Measurements from ENCODE around the gene PROB1. TPM values are rescaled to one million over a fixed set of nuclear protein-coding genes. Genes with fewer than 3 reads are reported as not detected.
A peak's percentile ranks its signal among the peaks of the same experiment; 100 is the strongest.

The PROB1 gene
- total RNA-seq, 6 experiments from 2014 or later: 2.8 to 5.3 (median 5.1) TPM

DNA sequence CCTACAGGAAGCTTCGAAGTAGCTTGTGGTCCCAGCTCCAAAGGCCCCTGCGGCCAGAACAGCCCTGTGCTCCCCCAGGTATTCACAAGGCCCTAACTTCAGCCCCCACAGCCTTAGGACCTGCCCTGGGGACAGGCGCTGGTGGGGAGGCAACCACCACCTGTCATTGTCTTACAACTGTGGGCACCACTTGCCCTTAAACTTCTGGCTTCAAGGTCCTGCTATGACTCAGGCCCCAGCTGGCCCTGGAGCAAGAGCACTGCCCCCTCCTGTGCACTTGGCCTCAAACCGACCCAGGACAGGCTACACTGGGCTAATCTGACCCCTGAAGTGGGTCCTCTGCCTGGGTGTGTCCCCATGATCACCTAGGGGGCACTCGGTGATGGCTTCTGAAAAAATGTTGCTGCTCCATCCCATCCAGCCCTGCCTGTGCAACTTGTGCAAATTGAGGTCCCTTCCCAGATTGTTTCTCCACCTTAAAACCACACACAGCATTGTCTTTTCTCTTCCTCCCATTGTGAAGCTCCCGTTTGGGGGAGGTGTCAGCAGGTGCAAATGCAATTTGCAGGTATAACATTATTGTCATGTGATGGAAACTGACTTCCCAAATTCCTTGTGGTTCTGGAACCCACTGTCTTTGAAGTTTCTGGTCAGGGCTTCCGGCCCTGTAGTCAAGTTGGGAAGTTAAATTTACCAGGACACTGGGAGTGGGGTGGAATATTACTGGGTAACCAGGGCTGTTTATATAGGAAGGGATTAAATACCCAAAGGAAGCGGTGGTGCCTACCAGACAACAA lies 1.1 kb upstream of the PROB1 start:
- H3K27ac Mint-ChIP-seq: no peak overlapping the region
- TF ChIP-seq, protein P1, sequence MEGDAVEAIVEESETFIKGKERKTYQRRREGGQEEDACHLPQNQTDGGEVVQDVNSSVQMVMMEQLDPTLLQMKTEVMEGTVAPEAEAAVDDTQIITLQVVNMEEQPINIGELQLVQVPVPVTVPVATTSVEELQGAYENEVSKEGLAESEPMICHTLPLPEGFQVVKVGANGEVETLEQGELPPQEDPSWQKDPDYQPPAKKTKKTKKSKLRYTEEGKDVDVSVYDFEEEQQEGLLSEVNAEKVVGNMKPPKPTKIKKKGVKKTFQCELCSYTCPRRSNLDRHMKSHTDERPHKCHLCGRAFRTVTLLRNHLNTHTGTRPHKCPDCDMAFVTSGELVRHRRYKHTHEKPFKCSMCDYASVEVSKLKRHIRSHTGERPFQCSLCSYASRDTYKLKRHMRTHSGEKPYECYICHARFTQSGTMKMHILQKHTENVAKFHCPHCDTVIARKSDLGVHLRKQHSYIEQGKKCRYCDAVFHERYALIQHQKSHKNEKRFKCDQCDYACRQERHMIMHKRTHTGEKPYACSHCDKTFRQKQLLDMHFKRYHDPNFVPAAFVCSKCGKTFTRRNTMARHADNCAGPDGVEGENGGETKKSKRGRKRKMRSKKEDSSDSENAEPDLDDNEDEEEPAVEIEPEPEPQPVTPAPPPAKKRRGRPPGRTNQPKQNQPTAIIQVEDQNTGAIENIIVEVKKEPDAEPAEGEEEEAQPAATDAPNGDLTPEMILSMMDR (IDR thresholded peaks at IDR 0.05): peak; percentile 28; the same call in 1 of the 2 replicates
- peaks cover 5% of the 10 kb centered on the region; the same call in 1 of the 2 replicates for H3K9me3 Mint-ChIP-seq
- H3K27me3 Mint-ChIP-seq (ENCODE audit: insufficient read depth): peaks cover 6% of the 10 kb centered on the region
- DNase-seq: no peak
- H3K4me3 Mint-ChIP-seq: no peak overlapping the region
- H3K36me3 Mint-ChIP-seq (ENCODE audit: low read depth): peaks cover 7% of the 10 kb centered on the region
- peaks cover 16% of the 10 kb centered on the region for H3K4me1 Mint-ChIP-seq (ENCODE audit: low read depth)

GRCh38 chr5:139394123-139394653 lies 716 bp downstream of the PROB1 start:
- Mint-ChIP-seq H3K27ac (no peak overlapping the region; the same call in 1 of the 2 replicates), H3K4me1 (ENCODE audit: low read depth) (peaks cover 27% of the 10 kb centered on the region), H3K9me3 (peaks cover 5% of the 10 kb centered on the region; the same call in 1 of the 2 replicates), H3K27me3 (ENCODE audit: insufficient read depth) (peaks cover 6% of the 10 kb centered on the region), H3K4me3 (no peak overlapping the region; the same call in 1 of the 2 replicates), H3K36me3 (ENCODE audit: low read depth) (peaks cover 7% of the 10 kb centered on the region)
- TF ChIP-seq, protein P1 (IDR thresholded peaks at IDR 0.05): peak; percentile 71
- no peak for DNase-seq

DNA sequence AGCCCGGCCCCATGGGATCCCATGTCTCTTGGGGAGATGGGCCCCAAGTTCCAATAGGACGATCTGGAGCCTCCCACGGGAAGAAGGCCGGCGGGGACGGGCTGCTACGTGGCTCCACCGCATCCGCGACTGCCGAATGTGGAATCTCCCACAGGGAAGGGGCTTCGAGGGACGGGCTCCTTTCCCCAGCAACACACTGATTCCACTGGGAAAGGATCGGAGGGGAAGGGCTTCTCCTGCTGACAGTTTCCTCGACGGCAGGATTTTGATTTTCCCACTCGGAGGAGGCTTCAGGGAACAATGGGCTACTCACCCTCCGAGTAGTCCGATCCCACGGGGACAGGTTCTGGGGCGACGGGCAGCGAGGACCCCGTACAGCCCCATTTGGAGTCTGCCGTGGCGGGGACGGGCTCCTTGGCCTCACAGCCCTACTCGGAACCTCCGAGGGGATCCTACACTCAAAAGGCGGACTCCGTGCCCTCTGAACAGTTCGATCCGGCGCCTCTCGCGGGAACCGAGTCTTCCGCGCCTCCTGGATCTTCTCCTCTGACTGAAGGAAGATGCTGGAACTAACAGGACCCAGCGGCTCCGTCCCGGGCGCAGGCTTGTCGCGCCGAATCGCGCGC lies 1.3 kb downstream of the PROB1 start:
- H3K27me3 Mint-ChIP-seq (ENCODE audit: insufficient read depth): peaks cover 6% of the 10 kb centered on the region
- no peak for DNase-seq
- peaks cover 27% of the 10 kb centered on the region for H3K4me1 Mint-ChIP-seq (ENCODE audit: low read depth)
- peak overlapping the region; percentile 71; the same call in 1 of the 2 replicates for H3K4me3 Mint-ChIP-seq
- H3K27ac Mint-ChIP-seq: peak overlapping the region; percentile 65; the same call in 1 of the 2 replicates
- H3K9me3 Mint-ChIP-seq: peaks cover 5% of the 10 kb centered on the region; the same call in 1 of the 2 replicates
- TF ChIP-seq, protein P1 (IDR thresholded peaks at IDR 0.05): no peak
- peaks cover 7% of the 10 kb centered on the region for H3K36me3 Mint-ChIP-seq (ENCODE audit: low read depth)

DNA sequence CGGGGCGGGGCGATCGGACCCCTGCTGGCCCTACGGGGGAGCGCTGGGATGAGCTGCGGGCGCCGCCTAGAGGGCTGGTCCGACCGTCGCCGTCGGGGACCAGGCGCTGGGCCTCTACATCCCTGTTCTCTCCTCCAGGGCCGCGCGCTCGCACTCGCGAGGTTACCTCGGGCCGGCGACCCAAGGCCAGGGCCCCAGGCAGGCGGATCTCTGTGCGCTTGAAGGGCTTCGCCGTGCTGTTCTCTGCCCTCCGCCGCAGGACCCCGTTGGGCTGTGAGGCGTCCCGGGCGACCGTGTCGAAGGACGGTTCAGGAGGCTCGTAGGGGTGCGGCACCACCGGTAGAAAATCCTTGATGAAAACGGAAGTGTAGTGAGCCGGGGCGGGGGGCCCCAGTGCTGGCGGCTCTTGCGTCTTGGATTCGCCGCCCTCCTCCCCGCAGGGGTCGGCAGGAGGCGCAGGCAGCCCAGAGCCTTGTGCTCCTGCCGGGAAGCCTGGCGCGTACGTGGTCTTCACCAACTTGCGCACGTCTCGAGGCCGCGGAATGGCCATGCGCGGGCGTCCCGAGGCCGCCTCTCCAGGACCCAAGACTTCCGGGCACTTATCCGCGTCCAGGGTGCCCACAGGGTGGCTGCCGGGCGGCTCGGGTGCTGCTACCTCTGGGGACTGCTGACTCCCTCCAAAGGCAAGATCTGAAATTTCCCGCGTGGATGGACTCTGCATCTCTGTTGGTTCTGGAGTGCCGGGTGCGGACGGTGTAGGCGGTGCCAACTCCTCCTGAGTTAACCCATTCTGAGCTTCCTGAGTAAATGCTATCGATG lies 2.0 kb downstream of the PROB1 start:
- DNase-seq: no peak
- TF ChIP-seq, protein P1 (IDR thresholded peaks at IDR 0.05): peak; percentile 65
- peaks cover 5% of the 10 kb centered on the region; the same call in 1 of the 2 replicates for H3K9me3 Mint-ChIP-seq
- H3K4me3 Mint-ChIP-seq: peak overlapping the region; percentile 71; the same call in 1 of the 2 replicates
- H3K36me3 Mint-ChIP-seq (ENCODE audit: low read depth): peaks cover 7% of the 10 kb centered on the region
- H3K4me1 Mint-ChIP-seq (ENCODE audit: low read depth): peaks cover 25% of the 10 kb centered on the region
- H3K27me3 Mint-ChIP-seq (ENCODE audit: insufficient read depth): peaks cover 6% of the 10 kb centered on the region
- peak overlapping the region; percentile 65; the same call in 1 of the 2 replicates for H3K27ac Mint-ChIP-seq

GRCh38 chr5:139392324-139392677 lies 2.6 kb downstream of the PROB1 start:
- Mint-ChIP-seq H3K4me1 (ENCODE audit: low read depth) (peaks cover 22% of the 10 kb centered on the region), H3K4me3 (no peak overlapping the region), H3K9me3 (peaks cover 5% of the 10 kb centered on the region; the same call in 1 of the 2 replicates), H3K27ac (no peak overlapping the region), H3K27me3 (ENCODE audit: insufficient read depth) (peaks cover 5% of the 10 kb centered on the region), H3K36me3 (ENCODE audit: low read depth) (peaks cover 7% of the 10 kb centered on the region)
- TF ChIP-seq, protein P1 (IDR thresholded peaks at IDR 0.05): no peak
- DNase-seq: no peak

Data from HFFc6 (cell line).